ENCODE measurements around the gene SLC6A13.

The SLC6A13 gene

DNA sequence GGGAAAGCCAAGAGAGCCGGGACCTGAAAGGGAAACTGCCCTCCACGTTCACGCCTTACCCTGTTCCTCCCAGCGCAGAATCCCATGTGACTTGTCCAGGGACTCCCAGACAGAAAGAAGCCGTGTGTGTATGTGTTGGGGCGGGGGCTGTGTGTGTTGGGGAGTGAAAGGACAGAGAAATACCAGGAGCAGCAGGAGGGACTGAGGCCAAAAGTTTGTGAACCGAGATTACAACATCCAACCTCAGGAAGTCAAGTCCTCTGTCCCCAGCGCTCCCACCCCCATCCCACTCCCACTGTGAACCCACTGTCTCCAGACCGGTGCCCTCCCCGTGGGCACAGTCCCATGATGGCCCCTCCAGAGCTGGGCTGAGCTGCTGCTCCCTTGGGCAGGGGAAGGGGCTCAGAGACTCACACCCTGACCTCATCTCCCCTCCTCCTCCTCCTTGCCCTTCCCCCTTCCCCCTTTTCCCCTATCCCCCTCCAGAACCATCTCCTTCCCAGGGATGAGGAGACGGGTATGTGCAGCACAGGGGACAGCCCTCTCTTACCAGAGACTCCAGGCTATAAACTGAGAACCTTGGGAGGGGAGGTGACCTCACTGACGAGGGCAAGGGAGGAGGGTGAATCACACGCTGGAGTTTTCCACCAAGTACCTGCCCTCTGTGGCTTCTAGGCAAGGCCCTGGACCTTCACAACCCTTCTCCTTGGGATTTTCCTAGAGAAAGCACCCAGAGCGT is 48.5 kb downstream of the SLC6A13 start, which contains the start of gene SLC6A12:
SLC6A12 (minus strand) TSS at position 155 of the 739 bp plus-strand sequence. CDS start 4,171 bp downstream, outside the sequence.
- DNase-seq (ENCODE audit: low spot score), result no peak

DNA sequence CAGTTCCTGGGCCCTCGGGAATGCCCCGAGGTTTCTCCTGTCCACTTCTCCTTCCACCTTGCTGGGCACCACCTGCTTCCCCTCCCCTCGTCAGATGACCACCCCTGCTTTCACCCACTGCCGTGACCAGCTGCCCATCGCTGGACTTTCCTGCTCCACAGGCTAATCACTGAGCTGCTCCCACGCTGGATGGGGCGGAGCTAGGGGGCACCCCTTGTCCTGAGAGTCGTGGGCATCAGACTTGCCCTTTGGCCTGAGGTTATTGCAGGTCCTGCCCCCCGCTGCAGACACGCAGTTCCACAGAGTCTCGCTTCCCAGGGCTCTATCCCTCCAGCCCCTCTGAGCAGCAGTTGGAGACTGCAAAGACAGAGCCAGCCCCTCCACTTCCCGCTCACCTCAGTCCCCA is 49.1 kb downstream of the SLC6A13 start:
- no peak for DNase-seq (ENCODE audit: low spot score)

DNA sequence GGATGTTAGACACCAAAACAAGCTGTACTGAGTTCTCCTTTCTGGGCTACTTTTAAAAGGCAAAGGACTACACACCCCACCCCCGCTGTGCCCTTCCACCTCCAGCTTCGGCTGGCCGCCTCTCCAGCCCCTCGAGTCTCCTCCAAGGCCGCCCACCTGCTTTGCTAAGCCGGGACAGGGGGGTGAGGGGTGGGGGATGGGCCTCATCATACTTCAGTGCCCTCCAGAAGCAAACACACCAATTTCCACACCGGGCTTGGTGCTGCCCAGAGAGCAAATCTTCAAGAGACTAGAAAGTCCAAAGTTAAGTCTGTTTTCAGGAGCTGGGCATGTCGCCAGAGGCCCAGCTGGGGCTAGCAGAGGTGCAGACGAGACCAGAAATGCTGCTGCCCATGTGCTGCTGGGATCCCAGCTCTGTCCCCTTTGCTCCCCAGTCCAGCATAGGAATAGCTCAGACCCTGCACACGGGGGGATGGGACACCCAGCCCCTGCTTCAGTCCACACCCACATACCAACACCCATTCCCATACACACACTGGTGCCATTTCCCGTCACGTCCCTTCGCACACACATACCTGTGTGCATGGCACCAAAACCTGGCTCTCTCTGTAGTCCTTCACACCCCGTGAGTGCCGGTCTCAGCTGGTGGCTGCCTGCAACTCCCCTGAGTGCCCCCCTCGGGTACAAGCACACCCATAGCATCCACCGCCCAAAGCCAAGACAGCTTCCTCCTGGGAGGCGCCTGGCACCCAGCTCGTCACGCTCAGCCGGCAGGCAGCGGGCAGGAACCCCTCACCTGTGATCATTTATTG is 49.7 kb downstream of the SLC6A13 start:
- no peak for DNase-seq (ENCODE audit: low spot score)

DNA sequence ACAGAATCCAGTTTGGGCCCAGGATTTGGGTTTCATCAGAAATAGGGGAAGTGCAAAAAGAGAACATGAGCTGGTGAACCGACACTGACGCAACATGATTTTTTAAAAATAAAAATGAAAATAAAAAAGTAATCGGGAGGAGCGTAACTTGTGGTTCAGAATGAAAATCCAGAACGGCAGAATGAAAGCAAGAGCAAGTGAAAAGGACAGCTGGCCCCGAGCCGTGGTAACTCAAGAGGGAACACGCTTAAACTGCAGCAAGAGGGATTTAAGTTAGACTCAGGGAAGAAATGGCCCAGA is 50.3 kb downstream of the SLC6A13 start:
- DNase-seq (ENCODE audit: low spot score), result no peak

DNA sequence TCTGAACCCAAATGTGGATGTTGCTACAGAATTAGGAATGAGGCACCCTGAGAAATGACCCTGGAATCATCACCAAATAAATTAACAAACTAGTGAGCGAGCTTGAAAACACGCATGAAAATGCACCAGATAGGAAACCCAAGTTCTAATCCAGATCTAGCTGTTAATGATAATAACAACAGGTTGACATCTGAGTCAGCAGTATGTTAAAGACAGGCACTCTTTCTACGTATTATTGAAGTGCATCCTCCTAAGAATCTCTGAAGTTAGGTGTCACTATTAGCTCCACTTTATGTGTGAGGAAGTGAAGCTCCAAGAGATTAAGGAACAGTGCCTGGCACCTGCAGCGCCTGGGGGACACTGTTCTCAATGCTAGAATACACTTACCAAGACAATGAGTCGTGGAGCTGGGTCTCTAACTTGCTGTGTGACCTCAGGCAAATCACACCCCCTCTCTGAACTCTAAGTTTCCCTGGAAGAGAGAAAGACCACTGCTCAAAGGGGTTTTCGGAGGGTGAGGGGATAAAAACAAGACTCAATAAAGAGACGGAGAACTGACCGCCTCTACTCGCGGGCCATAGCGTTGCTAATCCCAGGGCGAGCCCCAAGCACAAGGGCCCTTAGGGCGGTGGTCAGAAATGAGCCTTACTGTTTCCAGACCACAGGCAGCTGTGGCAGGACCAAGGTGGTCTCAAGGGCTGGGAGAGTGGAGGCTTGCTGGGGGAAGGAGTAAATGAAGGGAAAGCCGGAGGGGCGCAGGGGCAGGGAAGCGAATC is 50.8 kb downstream of the SLC6A13 start:
- no peak for DNase-seq (ENCODE audit: low spot score)

DNA sequence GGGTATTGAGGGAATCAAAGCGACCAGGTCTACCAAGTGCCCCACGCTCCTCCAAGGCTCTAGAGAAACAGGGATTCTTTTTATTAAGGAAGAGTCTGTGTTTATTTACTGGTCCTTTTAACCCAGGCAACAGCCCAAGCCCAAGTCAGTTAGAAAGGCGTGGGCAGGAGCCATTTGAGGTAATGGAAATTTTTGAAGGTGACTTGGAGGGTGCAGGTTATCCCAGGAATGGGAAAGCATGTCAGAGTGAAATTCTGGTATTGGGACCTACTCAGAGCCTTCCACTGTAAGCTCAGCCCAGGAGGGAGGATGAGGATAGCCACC is 51.5 kb downstream of the SLC6A13 start:
- no peak for DNase-seq (ENCODE audit: low spot score)

DNA sequence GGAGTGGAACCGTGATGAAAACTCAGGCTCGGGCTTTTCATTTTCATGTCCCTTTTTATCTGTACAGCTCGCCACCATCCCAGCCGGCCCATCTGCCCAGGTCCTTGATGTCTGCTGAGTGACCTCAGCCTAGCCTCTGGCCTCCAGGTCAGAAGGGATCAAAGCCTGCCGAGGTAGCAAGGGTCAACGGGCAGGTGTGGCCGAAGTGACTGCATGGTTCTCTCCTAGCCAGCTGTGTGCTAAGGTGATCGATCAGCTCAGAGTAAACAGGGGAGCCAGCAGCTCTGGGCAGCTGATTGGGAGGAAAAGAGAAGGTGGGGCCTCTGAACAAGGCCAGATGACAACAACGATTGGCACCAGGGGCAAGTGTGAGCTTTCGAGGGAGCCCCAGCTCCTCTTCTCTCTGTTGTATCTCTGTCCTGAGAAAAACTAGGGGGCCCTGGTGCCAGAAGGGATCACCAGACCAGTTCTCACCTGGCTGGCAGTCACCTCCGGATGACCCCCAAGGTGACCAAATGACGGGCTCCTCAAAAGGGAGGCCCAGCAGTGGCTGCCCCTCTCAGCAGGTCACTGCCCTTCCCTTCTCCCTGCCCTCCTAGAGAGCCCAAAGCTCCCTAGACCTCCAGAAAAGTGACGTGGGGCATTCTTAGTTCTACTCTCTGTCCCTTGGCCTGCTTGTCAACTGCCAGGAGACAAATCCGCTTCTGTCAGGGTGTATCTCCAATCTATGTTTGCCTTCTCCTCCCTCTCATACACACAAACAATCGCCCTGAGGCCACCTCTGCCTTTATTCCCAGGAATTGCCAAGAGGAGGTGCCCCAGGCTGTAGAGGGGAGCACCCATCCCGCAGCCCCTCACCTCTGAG is 52.1 kb downstream of the SLC6A13 start:
- no peak for DNase-seq (ENCODE audit: low spot score)

DNA sequence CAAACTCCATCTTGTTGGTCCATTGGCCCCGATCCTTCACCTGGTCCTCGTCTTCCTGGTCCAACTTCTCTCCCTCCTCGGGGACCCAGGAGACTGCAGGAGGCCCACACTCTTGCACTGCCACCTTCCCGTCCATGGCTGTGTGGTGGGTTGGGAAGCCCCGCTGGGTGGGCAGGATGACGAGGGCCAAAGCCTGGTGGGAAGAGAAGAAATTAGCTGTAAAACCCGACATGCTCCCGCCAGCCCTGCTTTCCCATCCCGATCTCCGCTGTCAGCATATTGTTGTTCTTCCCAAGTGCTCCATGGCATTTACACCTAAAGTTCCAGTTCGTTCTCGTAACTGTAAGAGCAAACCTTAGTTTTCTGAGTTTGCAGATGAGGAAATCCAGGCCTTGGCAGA is 52.8 kb downstream of the SLC6A13 start:
- no peak for DNase-seq (ENCODE audit: low spot score)

DNA sequence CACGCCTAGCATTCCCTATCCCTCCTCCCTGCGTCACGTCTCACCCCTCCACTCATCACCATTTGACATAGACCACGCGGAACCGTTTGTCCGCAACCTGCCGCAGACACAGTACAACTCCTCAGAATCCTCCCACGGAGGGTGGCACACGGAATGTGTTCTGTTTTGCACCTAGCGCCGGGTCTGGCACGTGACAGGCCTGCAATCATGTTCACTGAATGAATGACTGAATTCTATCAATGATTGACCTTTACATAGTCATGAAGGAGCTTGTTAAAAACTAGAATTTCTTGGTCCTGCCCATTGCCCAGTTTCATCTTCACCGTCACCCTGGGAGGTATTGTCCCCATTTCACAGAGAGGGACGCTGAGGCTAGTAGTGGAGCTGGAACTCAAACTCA is 53.4 kb downstream of the SLC6A13 start:
- DNase-seq (ENCODE audit: low spot score), result no peak

DNA sequence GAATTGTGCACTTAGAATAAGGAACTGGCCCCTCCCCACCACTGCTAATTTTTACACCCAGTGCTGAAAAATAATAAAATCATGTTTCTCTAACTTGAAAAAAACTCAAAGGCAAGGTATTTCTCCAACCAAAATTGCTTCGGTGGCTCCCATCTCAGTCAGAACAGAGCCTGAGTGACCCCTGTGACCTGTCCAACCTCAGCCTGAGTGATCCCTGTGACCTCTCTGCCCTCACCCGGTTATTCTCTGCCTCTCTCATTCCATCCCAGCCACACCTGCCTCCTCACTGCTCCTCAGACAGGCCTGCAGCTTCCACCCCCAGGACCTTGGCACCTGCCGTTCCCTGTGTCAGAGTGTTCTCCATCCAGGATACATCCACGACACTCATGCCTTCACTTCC is 53.8 kb downstream of the SLC6A13 start:
- no peak for DNase-seq (ENCODE audit: low spot score)

DNA sequence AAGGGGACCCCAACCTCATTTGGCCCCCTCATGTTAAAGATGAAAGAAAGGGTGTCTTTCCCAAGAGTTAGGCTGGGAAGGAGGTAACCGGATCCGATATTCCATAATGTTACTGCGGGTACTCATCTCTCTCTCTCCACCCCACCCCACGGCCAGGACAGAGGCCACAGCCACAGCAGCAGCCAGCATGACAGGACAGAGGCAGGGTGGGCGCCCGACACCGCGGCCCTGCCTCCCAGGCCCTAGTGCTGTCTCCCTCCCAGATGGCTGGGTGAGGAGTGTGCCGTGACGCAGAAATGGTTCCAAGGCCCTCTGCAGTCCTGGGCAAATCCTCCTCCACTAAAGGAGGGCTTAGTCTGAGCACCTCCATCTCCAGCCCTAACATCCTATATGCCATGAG is 54.8 kb downstream of the SLC6A13 start:
- no peak for DNase-seq (ENCODE audit: low spot score)

DNA sequence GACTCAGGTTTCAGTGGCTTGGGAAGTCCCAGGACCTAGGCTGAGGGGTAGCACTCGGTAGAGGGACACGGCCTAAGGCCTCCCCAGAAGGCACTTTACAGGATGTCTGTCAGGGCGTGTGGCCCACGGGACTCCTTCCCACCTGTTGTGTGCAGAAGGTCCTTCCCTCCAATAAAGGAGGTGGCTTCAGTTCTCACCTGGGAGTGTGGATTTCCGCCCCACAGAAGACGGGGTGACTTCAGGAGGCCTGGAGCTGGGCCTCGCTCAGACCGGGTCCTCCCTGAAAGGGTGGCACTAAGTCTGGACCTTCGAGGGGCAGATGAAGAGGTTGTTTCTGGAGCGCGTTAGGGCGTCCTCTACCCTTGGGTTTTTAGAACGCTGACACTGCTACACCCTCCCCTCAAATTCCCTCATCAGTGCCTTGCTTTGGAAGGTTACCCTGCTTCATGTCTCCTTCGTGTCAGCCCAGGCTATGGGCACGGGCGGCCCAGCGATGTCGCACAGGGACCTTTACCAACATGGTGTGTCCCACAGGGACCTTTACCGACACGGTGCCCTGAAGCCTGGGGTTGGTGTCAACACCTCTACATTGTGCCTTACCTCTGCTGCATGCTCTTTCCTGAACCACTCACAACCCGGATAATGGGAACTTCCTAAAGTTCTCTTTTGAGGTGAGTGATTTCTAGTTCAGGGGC is 55.7 kb downstream of the SLC6A13 start:
- no peak for DNase-seq (ENCODE audit: low spot score)

DNA sequence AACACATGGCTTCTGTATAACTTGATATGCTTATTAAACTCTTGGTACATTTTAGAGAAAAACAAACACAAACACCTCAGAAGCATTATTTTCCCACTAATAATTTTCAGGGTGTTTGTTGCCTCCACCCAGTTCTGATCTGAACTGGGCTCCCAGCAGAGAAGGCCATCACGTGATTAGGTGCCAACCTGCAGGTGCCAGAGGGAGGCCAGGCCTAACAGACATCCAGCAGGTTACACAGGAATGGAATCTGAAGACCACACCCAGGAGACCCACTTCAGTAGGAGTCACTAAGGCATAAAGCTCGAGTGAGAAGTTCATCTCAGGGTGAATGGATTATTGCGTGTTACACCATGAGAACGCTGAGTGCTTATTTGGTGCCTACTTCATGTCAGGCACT is 57.6 kb downstream of the SLC6A13 start:
- no peak for DNase-seq (ENCODE audit: low spot score)

DNA sequence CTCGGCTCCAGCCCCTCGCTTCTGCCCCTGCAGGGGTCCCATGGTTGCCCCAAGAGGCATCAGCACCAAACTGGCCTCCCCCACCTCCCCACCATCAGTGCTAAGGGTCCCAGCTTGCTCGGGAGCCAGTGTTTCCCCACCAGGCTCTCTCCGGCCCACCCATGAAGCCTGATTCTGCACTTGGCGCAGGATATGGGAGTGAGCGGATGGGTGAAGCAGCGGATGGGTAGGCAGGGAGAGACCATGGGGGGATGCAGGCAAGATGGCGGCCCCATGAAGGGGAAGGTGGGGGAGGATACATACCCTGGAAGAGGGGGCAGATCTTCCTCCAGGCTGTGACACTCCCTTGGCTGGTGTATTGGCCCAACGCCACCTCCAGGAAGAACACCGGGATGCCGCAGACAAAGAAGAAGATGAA is 58.4 kb downstream of the SLC6A13 start:
- DNase-seq (ENCODE audit: low spot score), result no peak

DNA sequence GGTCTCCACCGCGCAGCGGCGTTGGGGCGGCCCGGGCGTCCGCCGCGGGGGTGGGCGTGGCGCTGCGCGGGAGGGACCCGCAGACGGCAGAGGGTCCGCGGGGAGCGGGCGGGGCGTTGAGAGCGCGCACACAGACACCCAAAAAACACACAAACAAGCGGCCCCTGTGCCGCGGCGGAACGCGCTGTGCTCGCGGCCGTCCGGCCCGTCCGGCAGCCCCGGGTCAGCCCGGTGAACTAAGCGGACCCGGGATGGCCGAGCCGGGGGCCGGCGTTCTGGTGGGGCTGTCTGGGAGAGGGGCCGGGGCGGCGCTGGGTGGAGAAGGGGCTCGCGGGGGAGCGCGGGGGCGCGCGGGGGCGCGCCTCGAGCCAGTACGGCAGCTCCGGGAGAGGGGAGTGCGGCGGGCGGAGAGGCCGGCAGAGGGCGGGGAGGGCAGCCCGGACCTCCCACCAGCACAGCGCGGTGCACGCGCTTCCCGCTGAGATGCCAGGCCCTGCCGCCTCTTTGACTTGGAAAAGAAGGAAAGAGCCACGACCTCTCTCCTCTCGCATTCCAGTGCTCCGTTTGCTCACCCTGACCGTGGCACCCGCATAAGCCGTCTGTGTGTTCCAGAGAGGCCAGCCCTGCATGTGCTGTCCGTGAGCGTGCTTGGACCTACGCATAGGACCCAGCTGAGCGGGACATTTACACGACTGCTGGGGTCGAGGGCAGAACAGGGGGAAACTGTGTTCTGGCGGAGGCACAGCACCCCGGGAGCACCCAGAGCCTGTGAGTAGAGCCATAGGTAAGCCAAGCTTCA is 59.0 kb downstream of the SLC6A13 start:
- no peak for DNase-seq (ENCODE audit: low spot score)

DNA sequence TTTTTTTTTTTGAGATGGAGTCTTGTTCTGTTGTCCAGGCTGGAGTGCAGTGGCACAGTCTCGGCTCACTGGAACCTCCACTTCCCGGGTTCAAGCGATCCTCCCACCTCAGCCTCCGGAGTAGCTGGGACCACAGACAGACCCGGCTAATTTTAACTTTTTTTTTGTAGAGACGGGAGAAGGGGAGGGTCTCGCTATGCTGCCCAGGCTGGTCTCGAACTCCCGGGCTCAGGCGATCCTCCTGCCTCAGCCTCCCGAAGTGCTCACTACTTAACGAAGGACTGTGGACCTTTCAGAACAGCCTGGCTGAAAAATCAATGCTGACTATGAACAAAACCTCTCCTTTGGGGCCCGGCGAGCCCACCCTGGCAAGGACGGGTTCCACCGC is 59.6 kb downstream of the SLC6A13 start:
- no peak for DNase-seq (ENCODE audit: low spot score)

DNA sequence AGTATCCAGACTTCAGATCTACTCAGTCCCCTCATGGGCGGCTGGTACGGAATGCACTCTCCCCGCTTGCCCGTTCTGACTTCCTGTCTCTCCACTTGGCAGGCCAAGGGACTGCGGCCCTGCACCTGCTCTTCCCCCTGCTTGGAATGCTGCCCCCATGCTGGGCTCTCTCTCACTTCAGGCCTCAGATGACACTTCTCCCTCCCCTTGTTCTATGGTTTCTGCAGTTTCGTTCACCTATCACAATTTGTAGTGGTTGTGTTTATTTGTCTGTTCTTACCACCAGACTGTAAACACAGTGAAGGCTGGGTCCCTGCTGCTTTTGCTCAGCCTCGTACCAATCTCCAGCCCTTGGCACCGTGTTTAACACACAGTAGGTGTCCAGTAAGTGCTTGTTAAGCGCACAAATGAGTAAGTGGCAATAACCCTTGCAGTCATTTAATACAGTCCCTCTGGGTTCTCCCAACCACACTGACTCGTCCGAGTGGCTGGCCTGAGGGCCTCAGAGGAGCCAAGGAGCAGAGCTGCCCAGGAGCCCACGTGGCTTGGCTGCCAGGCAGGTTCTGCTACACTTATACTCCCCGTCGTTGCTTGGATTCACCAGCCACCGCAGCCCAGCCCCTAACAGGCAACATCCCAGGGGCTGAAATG is 60.4 kb downstream of the SLC6A13 start:
- DNase-seq (ENCODE audit: low spot score), result no peak

DNA sequence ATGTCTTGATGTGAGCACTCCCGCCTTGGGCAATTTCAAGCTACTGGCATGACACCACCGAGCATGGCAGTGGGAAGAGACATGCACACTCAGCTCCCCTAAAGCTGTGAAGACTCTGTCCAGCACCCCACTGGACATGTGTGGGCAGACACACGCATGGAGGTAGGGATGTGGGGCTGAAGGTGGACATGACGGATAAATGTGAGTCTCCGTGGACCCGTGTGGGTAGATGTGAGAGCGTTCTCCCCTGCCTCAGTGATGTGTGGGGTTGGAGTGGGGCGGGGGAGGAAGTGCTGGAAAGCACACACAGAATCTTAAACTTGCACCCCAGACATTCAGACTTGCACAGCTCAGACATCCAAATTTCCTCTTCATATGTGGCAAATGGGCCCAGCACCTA is 61.3 kb downstream of the SLC6A13 start:
- DNase-seq (ENCODE audit: low spot score), result no peak

DNA sequence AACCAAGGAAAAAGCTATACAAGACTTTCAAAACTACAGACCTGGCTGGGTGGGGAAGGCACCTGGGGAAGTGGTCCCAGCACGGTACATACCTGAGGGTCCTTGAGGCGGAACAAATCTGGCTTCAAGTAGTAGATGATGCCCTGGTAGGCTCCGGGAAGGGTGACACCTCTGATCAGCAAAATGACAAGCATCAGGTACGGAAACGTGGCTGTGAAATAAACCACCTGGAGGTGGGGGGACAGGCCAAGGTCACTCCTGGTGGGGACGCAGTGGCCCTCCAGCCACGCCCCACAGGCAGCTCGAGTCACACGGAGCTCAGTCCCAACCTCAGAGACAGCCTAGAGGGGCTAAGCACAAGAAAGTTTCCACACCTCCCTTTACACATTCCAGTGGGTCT is 63.9 kb downstream of the SLC6A13 start:
- no peak for DNase-seq (ENCODE audit: low spot score)

All from NAMALWA (cell line).